Peyer's patch (tissue), 4 donors: Measurements from ENCODE around the gene RNF146.

ENCODE experiments used
- POLR2A ChIP-seq, 2 donors: fragments of 450-650 bp; IDR thresholded peaks; one replicate each; pipeline ENCODE4 v1.5.1; 2017; ENCODE audit warnings: antibody characterized with exemption in 2 of 2, mild to moderate bottlenecking in 2 of 2, moderate library complexity in 2 of 2
- TF ChIP-seq, protein P1 (sequence below), 6 experiments: fragments of 450-650 bp in 4 of 6; fragments of 200-600 bp in 2 of 6; sonication (generic) in 1 of 6; IDR thresholded peaks; one replicate each; pipeline ENCODE4 v1.5.1; 2017 to 2019; ENCODE audit warnings: antibody characterized with exemption in 6 of 6, mild to moderate bottlenecking in 3 of 6, moderate library complexity in 1 of 6

GRCh38 chr6:127219869-127220268, 46.8 kb upstream of the RNF146 start:
- TF ChIP-seq, protein P1, sequence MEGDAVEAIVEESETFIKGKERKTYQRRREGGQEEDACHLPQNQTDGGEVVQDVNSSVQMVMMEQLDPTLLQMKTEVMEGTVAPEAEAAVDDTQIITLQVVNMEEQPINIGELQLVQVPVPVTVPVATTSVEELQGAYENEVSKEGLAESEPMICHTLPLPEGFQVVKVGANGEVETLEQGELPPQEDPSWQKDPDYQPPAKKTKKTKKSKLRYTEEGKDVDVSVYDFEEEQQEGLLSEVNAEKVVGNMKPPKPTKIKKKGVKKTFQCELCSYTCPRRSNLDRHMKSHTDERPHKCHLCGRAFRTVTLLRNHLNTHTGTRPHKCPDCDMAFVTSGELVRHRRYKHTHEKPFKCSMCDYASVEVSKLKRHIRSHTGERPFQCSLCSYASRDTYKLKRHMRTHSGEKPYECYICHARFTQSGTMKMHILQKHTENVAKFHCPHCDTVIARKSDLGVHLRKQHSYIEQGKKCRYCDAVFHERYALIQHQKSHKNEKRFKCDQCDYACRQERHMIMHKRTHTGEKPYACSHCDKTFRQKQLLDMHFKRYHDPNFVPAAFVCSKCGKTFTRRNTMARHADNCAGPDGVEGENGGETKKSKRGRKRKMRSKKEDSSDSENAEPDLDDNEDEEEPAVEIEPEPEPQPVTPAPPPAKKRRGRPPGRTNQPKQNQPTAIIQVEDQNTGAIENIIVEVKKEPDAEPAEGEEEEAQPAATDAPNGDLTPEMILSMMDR (IDR thresholded peaks at IDR 0.05), result no peak
- no peak for TF ChIP-seq POLR2A (IDR thresholded peaks at IDR 0.05)
